ENCODE data around the gene ERI2. TPM values are rescaled to one million over a fixed set of nuclear protein-coding genes. Genes with fewer than 3 reads are reported as not detected.
A peak's percentile ranks its signal among the peaks of the same experiment; 100 is the strongest.

The ERI2 gene
- total and polyA plus RNA-seq, 12 donors = 3.2 to 13.6 (median 11.6) TPM

DNA sequence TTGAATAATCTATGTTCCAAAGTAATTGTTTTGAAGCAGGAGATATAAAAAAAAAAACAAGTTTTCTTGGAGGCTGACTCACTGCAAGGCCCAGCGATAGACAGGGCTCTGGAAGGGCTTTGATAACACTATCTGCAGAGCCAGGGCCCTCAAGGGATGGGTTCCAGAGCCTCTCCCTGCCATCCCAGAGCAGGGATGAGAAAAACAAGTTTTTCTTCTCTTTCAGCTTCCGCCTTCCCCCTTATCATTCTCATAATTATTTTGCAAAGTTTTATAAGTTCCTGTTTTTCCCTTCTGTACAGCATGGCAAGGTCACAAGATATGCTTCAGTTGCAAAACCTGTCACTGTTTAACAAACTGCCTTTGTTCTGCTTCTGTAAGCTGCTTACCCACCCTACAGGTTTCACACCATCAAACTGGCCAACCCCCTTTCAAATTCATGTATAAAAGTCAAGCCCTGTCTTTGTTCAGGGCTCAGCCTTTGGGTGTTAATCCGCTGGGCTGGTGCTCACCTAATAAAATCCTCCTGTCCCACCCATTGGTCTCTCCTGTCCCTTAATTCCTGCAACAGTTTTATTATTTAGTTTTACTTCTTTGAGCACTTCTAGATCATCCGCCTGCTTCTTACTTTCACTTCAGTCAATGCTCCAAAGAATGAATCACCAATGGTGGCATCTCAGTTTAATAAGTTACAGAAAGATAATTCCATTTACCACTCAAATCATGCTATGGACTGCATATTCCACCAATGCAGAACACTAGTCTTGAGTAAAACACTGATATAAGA lies 59.0 kb downstream of the ERI2 start:
- Histone ChIP-seq H3K4me3 (no peak overlapping the region), H3K27me3 (no peaks in the 10 kb centered on the region), H3K36me3 (no peaks in the 10 kb centered on the region), H3K27ac (peak overlapping the region in 1 of 10 donors; percentile 45), H3K4me1 (peaks cover 0 to 13% (median 0%) of the 10 kb centered on the region in 9 donors), H3K9me3 (peaks cover 0 to 22% (median 6%) of the 10 kb centered on the region in 11 donors)
- TF ChIP-seq, protein P1, sequence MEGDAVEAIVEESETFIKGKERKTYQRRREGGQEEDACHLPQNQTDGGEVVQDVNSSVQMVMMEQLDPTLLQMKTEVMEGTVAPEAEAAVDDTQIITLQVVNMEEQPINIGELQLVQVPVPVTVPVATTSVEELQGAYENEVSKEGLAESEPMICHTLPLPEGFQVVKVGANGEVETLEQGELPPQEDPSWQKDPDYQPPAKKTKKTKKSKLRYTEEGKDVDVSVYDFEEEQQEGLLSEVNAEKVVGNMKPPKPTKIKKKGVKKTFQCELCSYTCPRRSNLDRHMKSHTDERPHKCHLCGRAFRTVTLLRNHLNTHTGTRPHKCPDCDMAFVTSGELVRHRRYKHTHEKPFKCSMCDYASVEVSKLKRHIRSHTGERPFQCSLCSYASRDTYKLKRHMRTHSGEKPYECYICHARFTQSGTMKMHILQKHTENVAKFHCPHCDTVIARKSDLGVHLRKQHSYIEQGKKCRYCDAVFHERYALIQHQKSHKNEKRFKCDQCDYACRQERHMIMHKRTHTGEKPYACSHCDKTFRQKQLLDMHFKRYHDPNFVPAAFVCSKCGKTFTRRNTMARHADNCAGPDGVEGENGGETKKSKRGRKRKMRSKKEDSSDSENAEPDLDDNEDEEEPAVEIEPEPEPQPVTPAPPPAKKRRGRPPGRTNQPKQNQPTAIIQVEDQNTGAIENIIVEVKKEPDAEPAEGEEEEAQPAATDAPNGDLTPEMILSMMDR (IDR thresholded peaks at IDR 0.05) = no peak
- DNase-seq (no peak), ATAC-seq (no peak)
- 76 to 79% methylated on average over 4 of the region's 4 CpGs for WGBS, 2 donors
- intact Hi-C loops (cut with DNase I) = no loop called here

DNA sequence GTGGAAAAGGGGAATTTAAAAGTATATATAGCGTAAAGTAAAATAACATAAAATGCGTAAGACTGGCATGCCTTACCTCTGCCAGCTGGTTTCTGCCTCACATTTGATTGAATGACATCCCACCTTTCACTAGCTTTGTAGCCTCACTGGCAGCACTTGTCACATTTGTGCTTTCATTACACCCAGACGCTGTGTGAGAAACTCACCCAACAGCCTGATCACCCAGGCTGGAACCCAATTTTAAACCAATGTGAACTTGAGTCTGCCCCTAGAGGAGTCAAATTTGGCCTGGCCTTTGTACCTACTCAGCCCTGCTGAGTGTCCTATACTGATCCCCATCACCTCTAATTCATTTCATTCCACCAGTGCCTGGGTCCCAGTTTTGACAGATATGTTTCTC lies 59.8 kb downstream of the ERI2 start:
- Histone ChIP-seq H3K36me3 (no peaks in the 10 kb centered on the region), H3K27me3 (no peaks in the 10 kb centered on the region), H3K9me3 (peaks cover 0 to 22% (median 6%) of the 10 kb centered on the region in 11 donors), H3K27ac (peak overlapping the region in 1 of 10 donors; percentile 45), H3K4me1 (peaks cover 0 to 18% (median 0%) of the 10 kb centered on the region in 9 donors), H3K4me3 (no peak overlapping the region)
- TF ChIP-seq, protein P1 (IDR thresholded peaks at IDR 0.05) = no peak
- 95 to 96% methylated on average over 3 of the region's 3 CpGs for WGBS, 2 donors
- ATAC-seq (no peak), DNase-seq (no peak)
- intact Hi-C loops (cut with DNase I) = no loop called here

Other genes starting within 250 kb of the ERI2 start
- under 1 TPM in 1 of 10 donors, not detected in 9; 0.13 TPM for gene ACSM2B, start 230.1 kb downstream of the ERI2 start, total RNA-seq
- under 1 TPM in 1 of 2 donors, not detected in 1; 0.01 TPM for gene ACSM2B, start 230.1 kb downstream of the ERI2 start, polyA plus RNA-seq
- gene ACSM1, start 108.8 kb downstream of the ERI2 start, total RNA-seq = under 1 TPM in 4 of 10 donors, not detected in 6; 0.13 to 0.49 (median 0.33) TPM
- gene ACSM1, start 108.8 kb downstream of the ERI2 start, polyA plus RNA-seq = under 1 TPM in 1 of 2 donors, not detected in 1; 0.06 TPM
- 10 to 100 TPM; 15.5 to 20.9 (median 19.2) TPM for gene THUMPD1, start 64.7 kb downstream of the ERI2 start, total RNA-seq
- 10 to 100 TPM in 1 of 2 donors, 1 to 10 TPM in 1; 7.5 to 14.2 TPM for gene THUMPD1, start 64.7 kb downstream of the ERI2 start, polyA plus RNA-seq
- gene ACSM3, start 42.5 kb downstream of the ERI2 start, total RNA-seq = 10 to 100 TPM in 2 of 10 donors, 1 to 10 TPM in 8; 2.3 to 13.1 (median 5.9) TPM
- gene ACSM3, start 42.5 kb downstream of the ERI2 start, polyA plus RNA-seq = 10 to 100 TPM in 1 of 2 donors, 1 to 10 TPM in 1; 3.8 to 45.1 TPM
- 1 to 10 TPM; 3.1 to 6.9 (median 5.2) TPM for gene REXO5, start 55 bp upstream of the ERI2 start, total RNA-seq
- 1 to 10 TPM; 2.0 to 2.6 TPM for gene REXO5, start 55 bp upstream of the ERI2 start, polyA plus RNA-seq
- 10 to 100 TPM in 6 of 10 donors, 1 to 10 TPM in 4; 7.8 to 32.6 (median 11.2) TPM for gene DCUN1D3, start 93.9 kb upstream of the ERI2 start, total RNA-seq
- 1 to 10 TPM; 3.4 to 4.2 TPM for gene DCUN1D3, start 93.9 kb upstream of the ERI2 start, polyA plus RNA-seq
- gene LYRM1, start 94.3 kb upstream of the ERI2 start, total RNA-seq = 10 to 100 TPM; 37.4 to 69.1 (median 48.9) TPM
- 10 to 100 TPM; 59.9 to 69.4 TPM for gene LYRM1, start 94.3 kb upstream of the ERI2 start, polyA plus RNA-seq